Esophagus squamous epithelium (tissue), 4 donors: ENCODE data around the gene OXTR.

Experiments used
- POLR2A ChIP-seq, 4 donors: fragments of 450-650 bp; IDR thresholded peaks; one replicate each; pipeline ENCODE4 v1.6.1; 2017; ENCODE audit warnings: antibody characterized with exemption in 4 of 4, mild to moderate bottlenecking in 4 of 4, moderate library complexity in 3 of 4
- TF ChIP-seq, protein P1 (sequence below), 6 experiments: fragments of 450-650 bp in 4 of 6; fragments of 200-600 bp in 2 of 6; sonication (generic) in 2 of 6; IDR thresholded peaks; one replicate each; pipeline ENCODE4 v1.5.1; 2016 to 2019; ENCODE audit warnings: antibody characterized with exemption in 6 of 6, mild to moderate bottlenecking in 4 of 6, moderate library complexity in 4 of 6

DNA sequence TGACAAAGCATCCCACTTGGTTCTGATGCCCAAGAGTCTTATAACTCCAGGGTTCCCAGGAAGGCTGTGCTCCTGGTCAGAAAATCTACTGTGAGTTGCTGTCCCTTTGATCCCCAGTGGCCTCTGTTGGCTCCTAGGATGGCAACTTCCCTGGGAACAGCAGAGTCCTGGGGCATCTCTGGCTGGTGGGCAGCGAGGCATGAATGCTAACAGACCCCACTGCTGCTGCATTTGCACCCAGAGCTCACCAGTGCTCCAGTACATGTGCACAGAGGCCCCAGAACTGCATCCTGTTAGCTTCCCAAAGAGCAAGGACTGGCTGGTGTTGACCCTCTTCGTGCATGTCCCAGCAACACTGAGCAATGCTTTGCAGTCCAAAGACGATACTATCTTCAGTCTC is 20.1 kb downstream of the OXTR start:
- TF ChIP-seq, protein P1, sequence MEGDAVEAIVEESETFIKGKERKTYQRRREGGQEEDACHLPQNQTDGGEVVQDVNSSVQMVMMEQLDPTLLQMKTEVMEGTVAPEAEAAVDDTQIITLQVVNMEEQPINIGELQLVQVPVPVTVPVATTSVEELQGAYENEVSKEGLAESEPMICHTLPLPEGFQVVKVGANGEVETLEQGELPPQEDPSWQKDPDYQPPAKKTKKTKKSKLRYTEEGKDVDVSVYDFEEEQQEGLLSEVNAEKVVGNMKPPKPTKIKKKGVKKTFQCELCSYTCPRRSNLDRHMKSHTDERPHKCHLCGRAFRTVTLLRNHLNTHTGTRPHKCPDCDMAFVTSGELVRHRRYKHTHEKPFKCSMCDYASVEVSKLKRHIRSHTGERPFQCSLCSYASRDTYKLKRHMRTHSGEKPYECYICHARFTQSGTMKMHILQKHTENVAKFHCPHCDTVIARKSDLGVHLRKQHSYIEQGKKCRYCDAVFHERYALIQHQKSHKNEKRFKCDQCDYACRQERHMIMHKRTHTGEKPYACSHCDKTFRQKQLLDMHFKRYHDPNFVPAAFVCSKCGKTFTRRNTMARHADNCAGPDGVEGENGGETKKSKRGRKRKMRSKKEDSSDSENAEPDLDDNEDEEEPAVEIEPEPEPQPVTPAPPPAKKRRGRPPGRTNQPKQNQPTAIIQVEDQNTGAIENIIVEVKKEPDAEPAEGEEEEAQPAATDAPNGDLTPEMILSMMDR (IDR thresholded peaks at IDR 0.05), result no peak
- TF ChIP-seq POLR2A (IDR thresholded peaks at IDR 0.05), result no peak
